GM06990 (cell line): ENCODE results near the gene FGD3.

Experiments used
- DNase-seq: peaks from one replicate; pipeline ENCODE4 v3.0.0-alpha.2; 2011; ENCODE audit not compliant: insufficient read length; ENCODE audit errors: extremely low read depth
- H3K27me3 ChIP-seq: replicated peaks from 2 replicates; pipeline ENCODE4 v1.6.0; 2011; ENCODE audit warnings: low read length; ENCODE audit not compliant: control insufficient read depth, insufficient read depth
- H3K36me3 ChIP-seq: 2 replicates; pipeline ENCODE4 v1.5.1; 2011; ENCODE audit warnings: low read length; ENCODE audit not compliant: control insufficient read depth, insufficient read depth
- H3K4me3 ChIP-seq: replicated peaks from 2 replicates; pipeline ENCODE4 v1.5.1; 2011; ENCODE audit warnings: low read depth, mild to moderate bottlenecking, control low read depth, low read length
- CTCF ChIP-seq: IDR thresholded peaks from 2 replicates; pipeline ENCODE4 v1.5.1; 2011; ENCODE audit warnings: low read length, control low read depth, mild to moderate bottlenecking, inconsistent platforms; ENCODE audit not compliant: insufficient read depth, poor library complexity, severe bottlenecking

FGD3 gene

GRCh38 chr9:92931606-92932005 lies 15.7 kb upstream of the FGD3 start:
- TF ChIP-seq CTCF: no peak
- no peak for DNase-seq
- no peaks in the 10 kb centered on the region for H3K36me3 ChIP-seq
- no peak overlapping the region for H3K4me3 ChIP-seq
- H3K27me3 ChIP-seq: no peaks in the 10 kb centered on the region

GRCh38 chr9:92934321-92934720 lies 13.0 kb upstream of the FGD3 start:
- no peak for DNase-seq
- TF ChIP-seq CTCF: no peak
- H3K4me3 ChIP-seq: no peak overlapping the region

GRCh38 chr9:92938025-92938424 lies 9.3 kb upstream of the FGD3 start:
- no peak for TF ChIP-seq CTCF
- no peak for DNase-seq
- H3K4me3 ChIP-seq: no peak overlapping the region
- H3K36me3 ChIP-seq: no peaks in the 10 kb centered on the region
- H3K27me3 ChIP-seq: no peaks in the 10 kb centered on the region

More at GRCh38 chr9:92934321-92934720, 13.0 kb upstream of the FGD3 start:
- H3K36me3 ChIP-seq: no peaks in the 10 kb centered on the region
- no peaks in the 10 kb centered on the region for H3K27me3 ChIP-seq

GRCh38 chr9:92941861-92942260 lies 5.5 kb upstream of the FGD3 start:
- no peaks in the 10 kb centered on the region; the same call in 1 of the 2 replicates for H3K27me3 ChIP-seq
- no peak for TF ChIP-seq CTCF
- H3K36me3 ChIP-seq: no peaks in the 10 kb centered on the region
- no peak for DNase-seq
- H3K4me3 ChIP-seq: no peak overlapping the region

GRCh38 chr9:92942688-92943616 lies 4.4 kb upstream of the FGD3 start:
- DNase-seq: no peak
- H3K4me3 ChIP-seq: no peak overlapping the region
- no peaks in the 10 kb centered on the region for H3K36me3 ChIP-seq
- TF ChIP-seq CTCF: no peak
- H3K27me3 ChIP-seq: no peaks in the 10 kb centered on the region; the same call in 1 of the 2 replicates

- no peak for TF ChIP-seq CTCF
- Histone ChIP-seq H3K4me3 (no peak overlapping the region), H3K36me3 (no peaks in the 10 kb centered on the region), H3K27me3 (peaks cover 5% of the 10 kb centered on the region)
- DNase-seq: no peak
These were observed 2.4 kb upstream of the FGD3 start for GRCh38 chr9:92944921-92945320.
